ENCODE data around the gene MIPOL1.

DNA sequence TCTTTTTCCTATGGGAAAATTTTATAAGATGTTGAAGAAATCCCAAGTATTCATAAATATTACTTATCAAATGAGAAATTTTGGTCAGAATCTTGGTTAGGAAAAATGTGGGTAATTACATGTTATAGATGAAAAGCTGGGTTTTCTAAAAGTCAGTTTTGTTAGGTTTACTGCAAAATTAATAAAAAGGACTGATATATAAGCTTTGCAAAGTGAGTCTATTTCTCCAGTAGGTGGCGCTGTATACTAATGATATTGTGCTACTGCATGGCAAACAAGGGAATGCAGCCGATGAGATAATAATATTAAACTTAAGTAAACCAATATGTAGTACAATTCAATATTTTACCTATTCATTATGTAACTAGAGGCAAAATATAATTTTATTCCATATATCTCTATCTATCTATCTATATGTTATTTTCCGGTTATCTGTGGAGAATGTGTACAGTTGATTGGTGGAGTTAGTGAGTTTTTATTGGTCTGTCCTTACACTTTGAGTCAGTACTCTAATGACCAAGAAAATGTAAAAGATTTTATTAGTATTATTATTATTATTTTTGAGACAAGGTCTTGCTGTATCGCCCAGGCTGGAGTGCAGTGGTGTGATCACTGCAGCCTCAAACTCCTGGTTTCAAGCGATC lies 32.9 kb downstream of the MIPOL1 start:
- TF ChIP-seq CTCF (IDR thresholded peaks at IDR 0.05; ENCODE audit: low read depth, low read length) (peak; percentile 52), MAX (IDR thresholded peaks at IDR 0.05; ENCODE audit: low read depth, low read length) (no peak), POLR2A (IDR thresholded peaks at IDR 0.05; ENCODE audit: extremely low read depth, insufficient read length) (no peak), MYC (IDR thresholded peaks at IDR 0.05; ENCODE audit: low read depth, low read length) (no peak)
